ENCODE results near the gene GALT. TPM values are rescaled to one million over a fixed set of nuclear protein-coding genes. Genes with fewer than 3 reads are reported as not detected.

The GALT gene
- total RNA-seq, 2 donors from 2014 or later: 30.9 to 35.0 TPM

- Histone ChIP-seq H3K9me3 (no peaks in the 10 kb centered on the region), H3K4me3 (no peak overlapping the region), H3K27me3 (no peaks in the 10 kb centered on the region), H3K27ac (no peak overlapping the region), H3K4me1 (no peaks in the 10 kb centered on the region), H3K36me3 (no peaks in the 10 kb centered on the region)
- no peak for DNase-seq (ENCODE audit: low spot score)
- TF ChIP-seq CTCF (IDR thresholded peaks at IDR 0.05): no peak
Measured at GRCh38 chr9:34689512-34689911, 43.0 kb downstream of the GALT start.

- Histone ChIP-seq H3K9me3 (no peaks in the 10 kb centered on the region), H3K4me1 (no peaks in the 10 kb centered on the region), H3K36me3 (no peaks in the 10 kb centered on the region), H3K4me3 (no peak within 1 kb of the TSS), H3K27me3 (no peaks in the 10 kb centered on the region), H3K27ac (no peak within 1 kb of the TSS)
- no peak for DNase-seq (ENCODE audit: low spot score)
- no peak for TF ChIP-seq CTCF (IDR thresholded peaks at IDR 0.05)
Measured at GRCh38 chr9:34690983-34691935, 44.8 kb downstream of the GALT start, which contains the start of gene CCL19. CCL19 (minus strand) TSS chr9:34691276; CDS start chr9:34691139, 137 bp downstream.

GRCh38 chr9:34691936-34692315 is 45.5 kb downstream of the GALT start:
- no peak for DNase-seq (ENCODE audit: low spot score)
- TF ChIP-seq CTCF (IDR thresholded peaks at IDR 0.05): no peak
- no peaks in the 10 kb centered on the region for H3K27me3 ChIP-seq

GRCh38 chr9:34693560-34693959 is 47.1 kb downstream of the GALT start:
- TF ChIP-seq CTCF (IDR thresholded peaks at IDR 0.05): no peak
- Histone ChIP-seq H3K27ac (no peak overlapping the region), H3K4me1 (no peaks in the 10 kb centered on the region), H3K27me3 (no peaks in the 10 kb centered on the region), H3K9me3 (no peaks in the 10 kb centered on the region), H3K36me3 (no peaks in the 10 kb centered on the region), H3K4me3 (no peak overlapping the region)
- DNase-seq (ENCODE audit: low spot score): no peak

More at GRCh38 chr9:34691936-34692315, 45.5 kb downstream of the GALT start:
- Histone ChIP-seq H3K4me1 (no peaks in the 10 kb centered on the region), H3K36me3 (no peaks in the 10 kb centered on the region), H3K27ac (no peak overlapping the region), H3K4me3 (no peak overlapping the region), H3K9me3 (no peaks in the 10 kb centered on the region)

GRCh38 chr9:34694811-34695210 is 48.3 kb downstream of the GALT start:
- Histone ChIP-seq H3K9me3 (no peaks in the 10 kb centered on the region), H3K4me1 (no peaks in the 10 kb centered on the region), H3K36me3 (no peaks in the 10 kb centered on the region), H3K4me3 (no peak overlapping the region), H3K27ac (no peak overlapping the region), H3K27me3 (no peaks in the 10 kb centered on the region)
- no peak for DNase-seq (ENCODE audit: low spot score)
- TF ChIP-seq CTCF (IDR thresholded peaks at IDR 0.05): no peak

Other genes starting within 250 kb of the GALT start
- 10 to 100 TPM; 10.5 to 19.9 TPM for gene FAM219A, start 188.1 kb upstream of the GALT start, total RNA-seq
- gene DNAI1, start 187.9 kb upstream of the GALT start, total RNA-seq: not detected
- under 1 TPM in 1 of 2 donors, not detected in 1; 0.75 TPM for gene ENHO, start 123.7 kb upstream of the GALT start, total RNA-seq
- gene CNTFR, start 57.0 kb upstream of the GALT start, total RNA-seq: 10 to 100 TPM in 1 of 2 donors, 1 to 10 TPM in 1; 6.6 to 23.3 TPM
- gene RPP25L, start 34.6 kb upstream of the GALT start, total RNA-seq: 10 to 100 TPM; 29.9 to 49.2 TPM
- gene DCTN3, start 26.2 kb upstream of the GALT start, total RNA-seq: 100 to 1,000 TPM in 1 of 2 donors, 10 to 100 TPM in 1; 59.1 to 154 TPM
- not detected for gene ARID3C, start 17.6 kb upstream of the GALT start, total RNA-seq
- 10 to 100 TPM; 52.2 to 70.7 TPM for gene SIGMAR1, start 8.9 kb upstream of the GALT start, total RNA-seq
- gene IL11RA, start 5.5 kb downstream of the GALT start, total RNA-seq: 100 to 1,000 TPM in 1 of 2 donors, 10 to 100 TPM in 1; 58.2 to 108 TPM
- not detected for gene CCL27, start 16.0 kb downstream of the GALT start, total RNA-seq
- under 1 TPM in 1 of 2 donors, not detected in 1; 0.63 TPM for gene CCL19, start 44.6 kb downstream of the GALT start, total RNA-seq
- gene CCL21, start 63.5 kb downstream of the GALT start, total RNA-seq: 10 to 100 TPM in 1 of 2 donors, 1 to 10 TPM in 1; 2.9 to 26.5 TPM

All from right atrium auricular region (tissue), 2 donors.